ENCODE results near the gene PEX26.
"Not testable (repeated sequence)": the region's sequence is repeated elsewhere in the genome, so short reads cannot be mapped to it uniquely, and the experiment has no call there.

Gene PEX26

GRCh38 chr22:18071968-18072310 lies 5.9 kb upstream of the PEX26 start:
- DNase-seq = no peak

- DNase-seq = no peak
These were observed 4.3 kb upstream of the PEX26 start for GRCh38 chr22:18073467-18073866.

- DNase-seq = not testable (repeated sequence)
These were observed 3.9 kb upstream of the PEX26 start for GRCh38 chr22:18073927-18074326.

GRCh38 chr22:18075101-18075719 lies 2.6 kb upstream of the PEX26 start:
- no peak for DNase-seq

- no peak for DNase-seq
These were observed 1.9 kb upstream of the PEX26 start for GRCh38 chr22:18075720-18076497.

- DNase-seq = no peak
These were observed 627 bp upstream of the PEX26 start for GRCh38 chr22:18077087-18077638.

GRCh38 chr22:18078329-18079041 lies 695 bp downstream of the PEX26 start:
- peak; percentile 44 for DNase-seq

GRCh38 chr22:18079706-18080233 lies 2.0 kb downstream of the PEX26 start:
- no peak for DNase-seq

- no peak for DNase-seq
These were observed 3.6 kb downstream of the PEX26 start for GRCh38 chr22:18081416-18081815.

- no peak for DNase-seq
These were observed 4.7 kb downstream of the PEX26 start for GRCh38 chr22:18082467-18082866.

- no peak for DNase-seq
These were observed 5.6 kb downstream of the PEX26 start for GRCh38 chr22:18083406-18083805.

- no peak for DNase-seq
These were observed 7.4 kb downstream of the PEX26 start for GRCh38 chr22:18085188-18085587.

GRCh38 chr22:18087350-18087855 lies 9.6 kb downstream of the PEX26 start:
- DNase-seq = no peak

GRCh38 chr22:18088825-18089568 lies 11.2 kb downstream of the PEX26 start:
- no peak for DNase-seq

- DNase-seq = no peak
These were observed 12.5 kb downstream of the PEX26 start for GRCh38 chr22:18090286-18090685.

GRCh38 chr22:18091478-18091877 lies 13.7 kb downstream of the PEX26 start:
- no peak for DNase-seq

GRCh38 chr22:18091916-18092526 lies 14.2 kb downstream of the PEX26 start:
- DNase-seq = no peak

GRCh38 chr22:18093661-18094060 lies 15.9 kb downstream of the PEX26 start:
- no peak for DNase-seq

- no peak for DNase-seq
These were observed 17.5 kb downstream of the PEX26 start for GRCh38 chr22:18095101-18095805.

GRCh38 chr22:18096823-18097222 lies 19.0 kb downstream of the PEX26 start:
- DNase-seq = no peak

- DNase-seq = no peak
These were observed 23.0 kb downstream of the PEX26 start for GRCh38 chr22:18100781-18101180.
